Retinal pigment epithelial cell (primary cell): ENCODE data around the gene CUTC.

Source experiments
- DNase-seq: peaks from one replicate; pipeline ENCODE4 v3.0.0-alpha.2; 2010; ENCODE audit warnings: low read depth
- H3K4me3 ChIP-seq: 2 replicates; pipeline ENCODE4 v1.5.1; 2011; ENCODE audit warnings: mild to moderate bottlenecking, low read length, control low read depth, moderate library complexity
- CTCF ChIP-seq: conservative IDR thresholded peaks from 2 replicates; pipeline ENCODE4 v1.5.1; 2011; ENCODE audit warnings: low read depth, low read length, control low read depth, inconsistent platforms

Gene CUTC

DNA sequence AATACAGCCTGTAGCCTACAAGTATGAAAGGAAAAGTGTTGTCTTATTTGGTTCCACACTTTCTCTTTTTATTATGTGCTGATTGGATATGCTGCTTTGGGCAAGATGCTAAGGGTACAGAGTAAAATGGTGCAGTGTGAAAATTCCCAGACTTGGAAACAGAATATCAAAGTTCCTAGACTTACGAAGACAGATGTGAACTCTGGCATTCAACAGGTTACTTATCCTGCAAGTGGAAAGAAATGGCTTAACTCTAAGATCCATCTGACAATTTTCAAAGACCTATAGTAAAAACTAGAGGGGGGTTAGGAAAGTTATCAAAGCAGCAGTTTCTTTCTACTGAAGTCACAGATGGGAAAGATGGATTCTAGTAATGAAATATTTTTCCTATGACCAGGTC lies 24.1 kb downstream of the CUTC start:
- no peak overlapping the region for H3K4me3 ChIP-seq
- DNase-seq: no peak
- TF ChIP-seq CTCF: no peak

GRCh38 chr10:99758211-99758891 lies 26.3 kb downstream of the CUTC start:
- DNase-seq: no peak
- H3K4me3 ChIP-seq: no peak overlapping the region
- TF ChIP-seq CTCF: no peak

DNA sequence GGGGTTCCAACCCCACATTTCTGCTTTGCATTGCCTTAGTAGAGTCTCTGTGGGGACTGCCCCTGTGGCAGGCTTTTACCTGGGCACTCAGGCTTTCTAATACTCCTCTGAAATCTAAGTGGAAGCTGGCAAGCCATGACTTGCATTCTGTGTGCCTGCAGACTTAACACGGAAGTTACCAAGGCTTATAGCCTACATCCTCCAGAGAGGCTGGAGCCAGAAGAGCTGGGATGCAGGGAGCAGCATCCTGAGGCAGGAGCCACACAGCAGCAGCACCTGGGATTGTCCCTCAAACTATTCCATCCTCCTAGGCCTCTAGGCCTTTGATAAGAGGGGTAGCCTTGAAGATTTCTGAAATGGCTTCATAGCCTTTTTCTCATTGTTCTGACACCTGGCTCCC lies 28.3 kb downstream of the CUTC start:
- no peak overlapping the region for H3K4me3 ChIP-seq
- TF ChIP-seq CTCF: no peak
- no peak for DNase-seq

DNA sequence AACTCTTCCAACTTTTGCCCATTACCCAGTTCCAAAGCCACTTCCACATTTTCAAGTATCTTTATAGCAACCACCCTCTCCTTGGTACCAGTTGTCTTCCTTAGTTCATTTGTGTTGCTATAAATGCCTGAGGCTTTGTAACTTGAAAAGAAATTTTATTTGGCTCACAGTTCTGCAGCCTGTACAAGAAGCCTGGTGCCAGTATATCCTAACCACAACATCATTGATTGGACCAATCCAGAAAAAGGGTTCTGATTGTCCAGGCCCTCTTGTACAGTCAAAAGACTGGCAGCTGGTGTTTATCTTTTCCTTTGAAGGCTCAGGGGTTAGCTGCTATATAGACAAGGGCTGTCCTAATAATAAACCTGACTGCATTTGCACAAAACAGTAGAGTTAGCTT lies 29.3 kb downstream of the CUTC start:
- H3K4me3 ChIP-seq: no peak overlapping the region
- no peak for TF ChIP-seq CTCF
- no peak for DNase-seq

- no peak overlapping the region for H3K4me3 ChIP-seq
- no peak for TF ChIP-seq CTCF
- no peak for DNase-seq
Measured at GRCh38 chr10:99765672-99766301, 33.8 kb downstream of the CUTC start.

GRCh38 chr10:99766302-99766681 lies 34.3 kb downstream of the CUTC start:
- DNase-seq: no peak
- no peak overlapping the region for H3K4me3 ChIP-seq
- no peak for TF ChIP-seq CTCF

GRCh38 chr10:99767901-99768300 lies 35.9 kb downstream of the CUTC start:
- DNase-seq: no peak
- no peak for TF ChIP-seq CTCF
- H3K4me3 ChIP-seq: no peak overlapping the region
